ENCODE measurements around the gene PELO. TPM values are rescaled to one million over a fixed set of nuclear protein-coding genes. Genes with fewer than 3 reads are reported as not detected.

PELO gene
- total RNA-seq, 3 donors from 2014 or later = 14.9 to 59.4 (median 17.9) TPM

DNA sequence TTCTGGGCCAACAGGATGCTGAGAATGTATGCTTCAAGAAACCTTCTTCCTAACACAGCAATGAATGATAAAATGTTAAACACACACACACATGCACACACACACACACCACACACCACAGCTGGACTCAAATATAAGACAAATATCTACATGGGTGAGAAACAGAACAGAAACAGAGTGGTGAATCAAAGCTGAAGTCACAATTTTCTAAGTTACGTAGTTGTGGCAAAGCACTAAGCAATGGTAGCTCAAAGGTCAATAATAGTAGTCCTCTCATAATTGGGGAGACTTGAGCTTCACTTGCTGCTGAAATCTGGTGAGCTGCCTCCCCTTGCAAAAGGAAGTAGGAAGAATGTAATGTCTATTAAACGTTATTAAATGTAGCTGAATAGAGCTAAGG lies 33.7 kb upstream of the PELO start:
- TF ChIP-seq, protein P1, sequence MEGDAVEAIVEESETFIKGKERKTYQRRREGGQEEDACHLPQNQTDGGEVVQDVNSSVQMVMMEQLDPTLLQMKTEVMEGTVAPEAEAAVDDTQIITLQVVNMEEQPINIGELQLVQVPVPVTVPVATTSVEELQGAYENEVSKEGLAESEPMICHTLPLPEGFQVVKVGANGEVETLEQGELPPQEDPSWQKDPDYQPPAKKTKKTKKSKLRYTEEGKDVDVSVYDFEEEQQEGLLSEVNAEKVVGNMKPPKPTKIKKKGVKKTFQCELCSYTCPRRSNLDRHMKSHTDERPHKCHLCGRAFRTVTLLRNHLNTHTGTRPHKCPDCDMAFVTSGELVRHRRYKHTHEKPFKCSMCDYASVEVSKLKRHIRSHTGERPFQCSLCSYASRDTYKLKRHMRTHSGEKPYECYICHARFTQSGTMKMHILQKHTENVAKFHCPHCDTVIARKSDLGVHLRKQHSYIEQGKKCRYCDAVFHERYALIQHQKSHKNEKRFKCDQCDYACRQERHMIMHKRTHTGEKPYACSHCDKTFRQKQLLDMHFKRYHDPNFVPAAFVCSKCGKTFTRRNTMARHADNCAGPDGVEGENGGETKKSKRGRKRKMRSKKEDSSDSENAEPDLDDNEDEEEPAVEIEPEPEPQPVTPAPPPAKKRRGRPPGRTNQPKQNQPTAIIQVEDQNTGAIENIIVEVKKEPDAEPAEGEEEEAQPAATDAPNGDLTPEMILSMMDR (IDR thresholded peaks at IDR 0.05) = no peak
- intact Hi-C loops (cut with DNase I, micrococcal nuclease) = no loop called here
- H3K4me3 ChIP-seq = no peak overlapping the region
- H3K9me3 ChIP-seq = no peaks in the 10 kb centered on the region
- H3K36me3 ChIP-seq (ENCODE audit: low read depth) = no peaks in the 10 kb centered on the region
- ATAC-seq (no peak), DNase-seq (no peak)
- no peaks in the 10 kb centered on the region for H3K4me1 ChIP-seq (ENCODE audit: low read depth)

DNA sequence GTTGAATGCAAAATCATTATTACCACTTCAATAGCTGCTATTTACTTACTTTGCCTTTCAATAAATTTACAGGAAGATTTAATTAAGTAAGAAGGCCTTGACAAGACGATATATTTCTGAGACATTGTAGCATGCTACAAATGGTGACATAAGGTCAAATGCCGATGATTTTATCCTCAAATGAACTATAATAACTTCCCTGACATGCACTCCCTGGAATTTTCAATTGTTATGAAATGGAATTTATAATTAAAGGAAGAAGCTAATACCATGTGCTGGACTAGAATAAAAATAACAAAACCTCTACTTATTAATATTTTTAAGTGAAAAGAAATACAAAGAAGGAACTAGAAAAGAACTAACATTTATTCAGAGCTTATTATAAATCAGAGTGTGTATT lies 30.2 kb upstream of the PELO start:
- H3K36me3 ChIP-seq (ENCODE audit: low read depth) = no peaks in the 10 kb centered on the region
- H3K4me3 ChIP-seq = no peak overlapping the region
- no peak for ATAC-seq
- TF ChIP-seq, protein P1 (IDR thresholded peaks at IDR 0.05) = no peak
- intact Hi-C loops (cut with DNase I, micrococcal nuclease) = no loop called here
- no peaks in the 10 kb centered on the region for H3K4me1 ChIP-seq (ENCODE audit: low read depth)
- no peak for DNase-seq
- no peaks in the 10 kb centered on the region for H3K9me3 ChIP-seq

DNA sequence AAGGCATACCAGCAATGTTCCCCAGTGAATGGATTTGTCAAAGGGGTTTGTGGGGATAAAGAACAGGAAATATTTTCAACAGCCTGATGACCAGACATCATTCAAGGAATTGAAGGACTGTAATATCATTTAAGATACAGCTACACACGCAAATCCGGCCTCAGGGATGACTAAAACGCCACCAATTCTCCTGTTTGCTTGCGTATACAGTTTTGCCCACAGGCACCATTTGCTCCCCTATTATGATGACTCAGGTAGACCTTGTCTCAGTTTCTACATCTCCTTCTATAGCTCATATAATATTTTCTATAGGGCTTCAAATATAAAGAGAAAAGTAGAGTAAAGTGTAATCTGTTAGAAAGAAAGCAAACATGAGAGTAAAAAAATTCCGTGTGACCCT lies 29.7 kb upstream of the PELO start:
- H3K9me3 ChIP-seq = no peaks in the 10 kb centered on the region
- TF ChIP-seq, protein P1 (IDR thresholded peaks at IDR 0.05) = no peak
- H3K36me3 ChIP-seq (ENCODE audit: low read depth) = no peaks in the 10 kb centered on the region
- ATAC-seq = no peak
- H3K4me3 ChIP-seq = no peak overlapping the region
- intact Hi-C loops (cut with DNase I, micrococcal nuclease) = no loop called here
- H3K4me1 ChIP-seq (ENCODE audit: low read depth) = no peaks in the 10 kb centered on the region
- no peak for DNase-seq

DNA sequence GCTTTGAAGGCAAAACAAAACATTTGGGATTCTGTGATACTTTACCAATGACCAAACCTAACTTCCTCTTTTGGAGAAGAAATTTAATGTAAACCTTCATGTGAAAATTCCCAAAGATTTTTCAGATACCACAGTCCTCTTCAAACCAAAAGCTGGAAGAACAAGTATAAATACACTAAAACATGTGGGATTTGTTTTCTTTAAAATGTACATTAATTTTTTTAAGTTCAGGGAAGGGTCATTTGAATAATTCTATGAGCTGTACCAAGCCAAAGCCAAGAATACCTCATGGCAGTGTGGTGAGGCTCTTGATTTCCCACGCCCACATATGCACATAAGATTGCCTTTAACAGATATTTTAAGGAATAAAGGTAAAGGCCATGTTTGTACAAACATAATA lies 28.4 kb upstream of the PELO start:
- Histone ChIP-seq H3K9me3 (no peaks in the 10 kb centered on the region), H3K36me3 (ENCODE audit: low read depth) (no peaks in the 10 kb centered on the region), H3K4me1 (ENCODE audit: low read depth) (no peaks in the 10 kb centered on the region), H3K4me3 (no peak overlapping the region)
- intact Hi-C loops (cut with DNase I, micrococcal nuclease) = no loop called here
- ATAC-seq (no peak), DNase-seq (no peak)
- TF ChIP-seq, protein P1 (IDR thresholded peaks at IDR 0.05) = no peak

DNA sequence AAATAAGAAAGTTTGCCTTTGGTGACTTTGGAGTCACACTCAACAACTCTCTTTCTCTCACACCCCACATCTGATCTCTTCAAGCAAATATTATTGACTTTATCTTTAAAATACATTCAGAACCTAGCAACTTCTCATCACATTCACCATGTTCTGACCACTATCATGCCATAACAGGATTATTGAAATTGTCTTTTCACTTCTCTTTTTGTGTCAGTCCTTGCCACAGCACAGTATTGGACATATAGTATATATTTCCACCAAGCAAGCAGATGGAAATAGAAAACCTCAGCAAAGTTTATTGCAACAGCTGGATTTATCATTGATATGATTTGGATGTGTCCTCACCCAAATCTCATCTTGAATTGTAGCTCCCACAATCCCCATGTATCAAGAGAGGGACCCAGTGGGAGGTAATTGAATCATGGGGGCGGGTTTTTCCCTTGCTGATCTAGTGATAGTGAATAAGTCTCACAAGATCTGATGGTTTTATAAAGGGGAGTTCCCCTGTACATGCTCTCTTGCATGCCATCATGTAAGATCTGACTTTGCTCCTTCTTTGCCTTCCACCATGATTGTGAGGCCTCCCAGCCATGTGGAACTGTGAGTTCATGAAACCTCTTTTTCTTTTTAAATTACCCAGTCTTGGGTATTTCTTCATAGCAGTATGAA lies 26.9 kb upstream of the PELO start:
- TF ChIP-seq, protein P1 (IDR thresholded peaks at IDR 0.05) = no peak
- DNase-seq (no peak), ATAC-seq (no peak)
- H3K4me3 ChIP-seq = no peak overlapping the region
- no peaks in the 10 kb centered on the region for H3K36me3 ChIP-seq (ENCODE audit: low read depth)
- no peaks in the 10 kb centered on the region for H3K9me3 ChIP-seq
- H3K4me1 ChIP-seq (ENCODE audit: low read depth) = no peaks in the 10 kb centered on the region
- intact Hi-C loops (cut with DNase I, micrococcal nuclease) = no loop called here
